ENCODE results near the gene SNX19.

SNX19 gene

DNA sequence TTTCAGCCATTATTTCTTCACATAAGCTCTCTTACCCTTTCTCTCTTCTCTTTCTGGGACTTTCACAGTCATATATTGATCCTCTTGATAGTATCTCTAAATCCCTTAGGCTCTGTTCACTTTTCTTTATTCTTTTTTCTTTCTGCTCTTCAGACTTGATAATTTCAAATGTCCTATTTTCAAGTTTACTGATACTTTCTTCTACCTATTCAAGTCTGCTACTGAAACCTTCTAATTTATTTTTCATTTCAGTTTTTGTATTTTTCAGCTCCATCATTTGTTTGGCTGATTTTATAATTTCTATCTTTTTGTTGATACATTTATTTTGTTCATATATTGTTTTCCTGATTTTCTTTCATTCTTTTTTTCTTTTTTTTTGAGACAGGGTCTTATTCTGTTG lies 79.1 kb downstream of the SNX19 start:
- Histone ChIP-seq H3K27me3 (ENCODE audit: insufficient read depth, poor library complexity, severe bottlenecking) (peaks cover 11% of the 10 kb centered on the region), H3K27ac (replicated peaks) (no peak overlapping the region), H3K4me3 (replicated peaks; ENCODE audit: insufficient read depth, low read length) (no peak overlapping the region)
- TF ChIP-seq POLR2AphosphoS5 (IDR thresholded peaks at IDR 0.05; ENCODE audit: low read depth), result no peak
- no peak for TF ChIP-seq GABPA (IDR thresholded peaks at IDR 0.05; ENCODE audit: low read depth)
- TF ChIP-seq REST (IDR thresholded peaks at IDR 0.05; ENCODE audit: insufficient replicate concordance, low read depth), result no peak
- TF ChIP-seq, protein P1, sequence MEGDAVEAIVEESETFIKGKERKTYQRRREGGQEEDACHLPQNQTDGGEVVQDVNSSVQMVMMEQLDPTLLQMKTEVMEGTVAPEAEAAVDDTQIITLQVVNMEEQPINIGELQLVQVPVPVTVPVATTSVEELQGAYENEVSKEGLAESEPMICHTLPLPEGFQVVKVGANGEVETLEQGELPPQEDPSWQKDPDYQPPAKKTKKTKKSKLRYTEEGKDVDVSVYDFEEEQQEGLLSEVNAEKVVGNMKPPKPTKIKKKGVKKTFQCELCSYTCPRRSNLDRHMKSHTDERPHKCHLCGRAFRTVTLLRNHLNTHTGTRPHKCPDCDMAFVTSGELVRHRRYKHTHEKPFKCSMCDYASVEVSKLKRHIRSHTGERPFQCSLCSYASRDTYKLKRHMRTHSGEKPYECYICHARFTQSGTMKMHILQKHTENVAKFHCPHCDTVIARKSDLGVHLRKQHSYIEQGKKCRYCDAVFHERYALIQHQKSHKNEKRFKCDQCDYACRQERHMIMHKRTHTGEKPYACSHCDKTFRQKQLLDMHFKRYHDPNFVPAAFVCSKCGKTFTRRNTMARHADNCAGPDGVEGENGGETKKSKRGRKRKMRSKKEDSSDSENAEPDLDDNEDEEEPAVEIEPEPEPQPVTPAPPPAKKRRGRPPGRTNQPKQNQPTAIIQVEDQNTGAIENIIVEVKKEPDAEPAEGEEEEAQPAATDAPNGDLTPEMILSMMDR (IDR thresholded peaks at IDR 0.05; ENCODE audit: insufficient read depth, low read length), result no peak
- no peak for TF ChIP-seq SPI1 (IDR thresholded peaks at IDR 0.05; ENCODE audit: borderline replicate concordance, low read depth)
- DNase-seq (ENCODE audit: low read depth in 1 of 2, low spot score in 1 of 2), result no peak

DNA sequence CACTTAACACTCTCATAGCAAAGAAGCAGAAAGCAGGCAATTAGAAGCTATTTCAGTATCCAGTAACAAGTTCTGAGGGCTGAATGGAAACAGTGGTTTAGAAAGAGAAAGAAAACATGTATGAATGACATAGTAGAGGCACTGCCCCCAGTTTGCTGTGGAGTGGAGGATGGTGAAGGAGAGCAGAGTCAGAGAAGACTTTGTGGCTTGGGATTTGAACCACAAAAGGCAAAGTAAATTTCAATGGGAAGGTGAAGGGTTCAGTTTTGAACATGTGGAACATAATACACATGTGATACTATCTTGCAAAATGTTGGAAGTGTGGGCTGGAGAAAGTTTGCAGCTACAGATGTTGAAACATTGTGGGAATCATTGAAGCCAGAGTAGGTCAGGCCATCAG lies 81.4 kb downstream of the SNX19 start:
- H3K4me3 ChIP-seq (replicated peaks; ENCODE audit: insufficient read depth, low read length), result no peak overlapping the region
- H3K27ac ChIP-seq (replicated peaks), result no peak overlapping the region
- H3K27me3 ChIP-seq (ENCODE audit: insufficient read depth, poor library complexity, severe bottlenecking), result peaks cover 5% of the 10 kb centered on the region
- TF ChIP-seq REST (IDR thresholded peaks at IDR 0.05; ENCODE audit: insufficient replicate concordance, low read depth) (no peak), GABPA (IDR thresholded peaks at IDR 0.05; ENCODE audit: low read depth) (no peak), POLR2AphosphoS5 (IDR thresholded peaks at IDR 0.05; ENCODE audit: low read depth) (no peak), SPI1 (IDR thresholded peaks at IDR 0.05; ENCODE audit: borderline replicate concordance, low read depth) (no peak)
- TF ChIP-seq, protein P1 (IDR thresholded peaks at IDR 0.05; ENCODE audit: insufficient read depth, low read length), result no peak
- no peak for DNase-seq (ENCODE audit: low read depth in 1 of 2, low spot score in 1 of 2)

GRCh38 chr11:130832566-130833425 lies 83.5 kb downstream of the SNX19 start:
- DNase-seq (ENCODE audit: low read depth in 1 of 2, low spot score in 1 of 2), result no peak
- no peak overlapping the region for H3K27ac ChIP-seq (replicated peaks)
- TF ChIP-seq, protein P1 (IDR thresholded peaks at IDR 0.05; ENCODE audit: insufficient read depth, low read length), result no peak
- TF ChIP-seq REST (IDR thresholded peaks at IDR 0.05; ENCODE audit: insufficient replicate concordance, low read depth) (no peak), SPI1 (IDR thresholded peaks at IDR 0.05; ENCODE audit: borderline replicate concordance, low read depth) (no peak), GABPA (IDR thresholded peaks at IDR 0.05; ENCODE audit: low read depth) (no peak), POLR2AphosphoS5 (IDR thresholded peaks at IDR 0.05; ENCODE audit: low read depth) (no peak)
- peaks cover 5% of the 10 kb centered on the region for H3K27me3 ChIP-seq (ENCODE audit: insufficient read depth, poor library complexity, severe bottlenecking)
- H3K4me3 ChIP-seq (replicated peaks; ENCODE audit: insufficient read depth, low read length), result no peak overlapping the region
